ES-I3 (cell line): ENCODE measurements around the gene MYO9A.
"Not testable (repeated sequence)": the region's sequence is repeated elsewhere in the genome, so short reads cannot be mapped to it uniquely, and the experiment has no call there.

ENCODE experiments used
- H3K36me3 ChIP-seq: 2 replicates; pipeline ENCODE4 v1.6.1; 2013; ENCODE audit warnings: mild to moderate bottlenecking, low read length, control low read depth, moderate library complexity; ENCODE audit not compliant: insufficient read depth
- H3K4me1 ChIP-seq: 2 replicates; pipeline ENCODE4 v1.6.1; 2013; ENCODE audit warnings: mild to moderate bottlenecking, control low read depth, low read length; ENCODE audit not compliant: insufficient read depth
- H3K9ac ChIP-seq: 2 replicates; pipeline ENCODE4 v1.6.1; 2013; ENCODE audit warnings: low read depth, mild to moderate bottlenecking, low read length, moderate library complexity
- H3K9me3 ChIP-seq: 2 replicates; pipeline ENCODE4 v1.6.1; 2013; ENCODE audit warnings: mild to moderate bottlenecking, low read length, moderate library complexity; ENCODE audit not compliant: control insufficient read depth, insufficient read depth

Gene MYO9A

DNA sequence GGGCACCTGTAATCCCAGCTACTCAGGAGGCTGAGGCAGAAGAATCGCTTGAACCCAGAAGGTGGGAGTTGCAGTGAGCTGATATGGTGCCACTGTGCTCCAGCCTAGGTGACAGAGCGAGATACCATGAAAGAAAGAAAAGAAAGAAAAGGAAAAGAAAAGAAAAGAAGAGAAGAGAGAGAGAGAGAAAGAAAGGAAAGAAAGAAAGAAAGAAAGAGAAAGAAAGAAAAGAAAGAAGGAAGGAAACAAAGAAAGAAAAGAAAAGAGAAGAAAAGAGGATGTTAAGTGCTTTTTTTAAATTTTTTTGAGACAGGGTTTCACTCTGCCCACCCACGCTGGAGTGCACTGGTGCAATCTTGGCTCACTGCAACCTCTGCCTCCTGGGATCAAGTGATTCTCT is 103.4 kb downstream of the MYO9A start:
- not testable (repeated sequence) for H3K9me3 ChIP-seq, H3K9ac ChIP-seq, H3K36me3 ChIP-seq, H3K4me1 ChIP-seq

DNA sequence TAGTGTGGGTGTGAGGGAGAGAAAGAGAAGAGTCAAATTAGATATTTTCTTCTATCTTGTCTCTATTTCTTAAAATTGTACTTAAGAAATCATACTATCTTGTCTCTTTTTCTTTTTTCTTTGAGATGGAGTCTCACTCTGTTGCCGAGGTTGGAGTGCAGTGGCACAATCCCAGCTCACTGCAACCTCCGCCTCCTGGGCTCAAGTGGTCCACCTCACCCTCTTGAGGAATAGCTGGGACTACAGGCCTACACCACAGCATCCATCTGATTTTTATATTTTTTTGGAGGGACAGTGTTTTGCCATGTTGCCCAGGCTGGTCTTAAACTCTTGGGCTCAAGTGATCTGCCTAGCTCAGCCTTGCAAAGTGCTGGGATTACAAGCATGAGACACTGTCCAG is 104.2 kb downstream of the MYO9A start:
- no peaks in the 10 kb centered on the region for H3K36me3 ChIP-seq
- no peak overlapping the region for H3K9ac ChIP-seq
- H3K9me3 ChIP-seq: no peaks in the 10 kb centered on the region
- no peaks in the 10 kb centered on the region for H3K4me1 ChIP-seq

DNA sequence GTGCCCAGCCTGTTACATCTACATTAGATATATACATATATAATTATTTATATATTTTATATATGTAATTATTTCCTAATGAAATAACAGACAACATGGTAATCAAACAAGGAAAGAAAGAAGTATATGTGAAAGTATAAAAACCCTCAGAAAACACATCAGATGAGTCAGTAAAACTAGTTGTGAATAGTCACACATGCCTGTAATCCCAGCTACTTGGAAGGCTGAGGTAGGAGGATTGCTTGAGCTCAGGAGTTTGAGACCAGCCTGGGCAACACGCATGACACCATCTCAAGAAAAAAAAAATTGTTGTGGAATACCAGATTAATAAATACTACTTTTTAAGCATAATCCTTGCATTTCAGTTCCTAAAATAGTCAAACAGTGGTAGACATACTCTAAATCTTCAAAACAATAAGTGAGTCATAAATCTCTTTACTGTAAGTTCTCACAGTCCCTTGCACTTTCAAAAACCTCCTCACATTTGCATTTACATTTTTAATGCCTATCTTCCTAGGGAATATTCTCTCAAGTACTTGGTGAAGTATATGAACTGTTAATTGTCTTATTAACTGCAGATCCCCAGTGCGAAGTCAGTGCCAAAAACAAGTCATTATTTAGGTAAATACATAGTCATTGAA is 106.5 kb downstream of the MYO9A start:
- Histone ChIP-seq H3K4me1 (no peaks in the 10 kb centered on the region), H3K36me3 (no peaks in the 10 kb centered on the region), H3K9me3 (no peaks in the 10 kb centered on the region), H3K9ac (no peak overlapping the region)

DNA sequence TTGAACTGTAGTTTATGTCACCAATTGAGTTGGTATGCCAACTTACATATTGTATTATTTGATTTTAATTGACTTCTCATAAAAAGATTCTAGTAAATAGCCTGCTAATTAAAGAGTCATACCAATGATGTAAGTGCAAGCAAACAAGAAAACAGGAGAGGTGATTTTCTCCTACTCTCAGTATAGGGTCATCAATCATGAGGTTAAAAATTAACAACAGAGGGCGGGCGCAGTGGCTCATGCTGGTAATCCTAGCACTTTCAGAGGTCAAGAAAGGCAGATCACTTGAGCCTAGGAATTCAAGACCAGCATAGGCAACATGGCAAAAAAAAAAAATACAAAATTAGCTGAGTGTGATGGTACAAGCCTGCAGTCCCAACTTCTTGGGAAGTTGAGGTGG is 108.7 kb downstream of the MYO9A start:
- Histone ChIP-seq H3K4me1 (no peaks in the 10 kb centered on the region), H3K9me3 (no peaks in the 10 kb centered on the region), H3K9ac (no peak overlapping the region), H3K36me3 (no peaks in the 10 kb centered on the region)

DNA sequence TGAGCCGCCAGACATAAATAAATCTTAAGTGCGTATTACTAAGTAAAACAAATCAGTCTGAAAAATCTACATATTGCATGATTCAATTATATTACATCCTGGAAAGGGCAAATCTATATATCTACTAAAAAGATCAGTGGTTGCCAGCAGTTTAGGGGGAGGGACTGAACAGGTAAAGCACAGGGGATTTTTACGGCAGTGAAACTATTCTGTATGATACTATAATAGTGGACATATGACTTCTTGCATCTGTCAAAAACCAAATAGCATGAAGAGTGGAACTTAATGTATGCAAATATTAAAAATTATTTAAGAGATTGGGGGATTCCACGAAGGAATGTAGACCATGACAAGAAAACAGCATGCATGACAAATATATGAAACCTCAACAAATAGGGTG is 111.6 kb downstream of the MYO9A start:
- H3K9me3 ChIP-seq: no peaks in the 10 kb centered on the region; the same call in 1 of the 2 replicates
- H3K4me1 ChIP-seq: no peaks in the 10 kb centered on the region
- H3K9ac ChIP-seq: no peak overlapping the region
- no peaks in the 10 kb centered on the region for H3K36me3 ChIP-seq

DNA sequence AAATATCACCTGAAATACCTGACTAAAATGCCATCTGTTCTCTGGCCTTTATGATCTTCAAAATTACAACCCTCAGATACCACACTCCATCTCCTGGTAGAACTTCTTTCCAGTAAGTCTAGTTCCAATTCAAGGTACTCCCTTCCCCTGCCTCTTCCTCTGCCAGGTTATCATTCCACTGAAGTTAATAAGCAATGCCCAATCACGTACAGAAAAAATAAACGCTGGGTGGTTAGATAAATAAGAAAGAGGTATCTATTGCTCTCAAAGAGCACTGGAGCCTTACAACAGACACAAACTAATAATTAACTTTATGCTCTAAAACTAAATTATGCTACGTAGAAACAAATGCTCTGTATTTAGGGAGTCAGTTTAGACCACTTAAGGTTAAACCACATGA is 112.5 kb downstream of the MYO9A start:
- H3K9ac ChIP-seq: no peak overlapping the region
- no peaks in the 10 kb centered on the region for H3K4me1 ChIP-seq
- no peaks in the 10 kb centered on the region for H3K36me3 ChIP-seq
- no peaks in the 10 kb centered on the region; the same call in 1 of the 2 replicates for H3K9me3 ChIP-seq

DNA sequence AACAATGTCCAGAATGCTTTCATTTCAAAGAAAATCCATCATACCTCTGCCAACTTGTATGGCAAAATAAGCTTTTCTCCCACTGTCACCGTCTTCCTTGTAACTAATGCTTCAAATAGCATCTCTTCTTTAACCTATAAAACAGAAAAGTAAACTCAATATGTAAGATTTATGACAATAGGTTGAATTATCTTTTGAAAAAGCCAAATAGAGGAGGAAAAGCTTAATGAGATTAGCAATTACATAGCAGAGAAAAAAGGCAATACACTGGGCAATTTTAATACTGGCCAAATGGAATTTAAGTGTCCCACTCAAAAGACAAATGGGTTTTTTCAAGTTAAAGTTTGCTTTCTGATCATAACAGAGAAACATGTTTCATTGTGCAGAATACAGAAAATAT is 118.1 kb downstream of the MYO9A start:
- no peaks in the 10 kb centered on the region for H3K4me1 ChIP-seq
- H3K9me3 ChIP-seq: no peaks in the 10 kb centered on the region; the same call in 1 of the 2 replicates
- no peaks in the 10 kb centered on the region for H3K36me3 ChIP-seq
- H3K9ac ChIP-seq: no peak overlapping the region

DNA sequence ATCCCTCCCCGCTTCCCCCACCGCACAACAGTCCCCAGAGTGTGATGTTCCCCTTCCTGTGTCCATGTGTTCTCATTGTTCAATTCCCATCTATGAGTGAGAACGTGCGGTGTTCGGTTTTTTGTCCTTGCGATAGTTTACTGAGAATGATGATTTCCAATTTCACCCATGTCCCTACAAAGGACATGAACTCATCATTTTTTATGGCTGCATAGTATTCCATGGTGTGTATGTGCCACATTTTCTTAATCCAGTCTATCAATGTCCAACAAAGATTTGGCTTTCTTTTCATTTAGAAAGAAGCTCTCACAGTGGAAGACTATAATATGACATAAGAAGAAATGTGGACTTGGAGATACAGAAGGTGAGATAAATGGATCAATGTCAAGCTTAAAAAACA is 119.2 kb downstream of the MYO9A start:
- not testable (repeated sequence) for H3K9me3 ChIP-seq, H3K9ac ChIP-seq, H3K4me1 ChIP-seq, H3K36me3 ChIP-seq

DNA sequence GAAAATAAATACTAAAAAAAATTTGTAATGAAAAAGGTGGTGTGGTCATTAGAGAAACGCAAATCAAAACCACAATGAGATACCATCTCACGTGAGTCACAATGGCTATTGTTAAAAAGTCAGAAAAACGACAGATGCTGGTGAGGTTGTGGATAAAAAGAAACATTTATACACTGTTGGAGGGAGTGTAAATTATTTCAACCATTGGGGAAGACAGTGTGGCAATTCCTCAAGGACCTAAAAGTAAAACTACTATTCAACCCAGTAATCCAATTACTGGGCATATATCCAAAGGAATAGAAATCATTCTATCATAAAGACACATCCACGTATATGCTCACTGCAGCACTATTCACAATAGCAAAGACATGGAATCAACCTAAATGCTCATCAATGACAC is 120.3 kb downstream of the MYO9A start:
- Histone ChIP-seq H3K9ac (no peak overlapping the region), H3K36me3 (no peaks in the 10 kb centered on the region), H3K9me3 (no peaks in the 10 kb centered on the region; the same call in 1 of the 2 replicates), H3K4me1 (no peaks in the 10 kb centered on the region)

DNA sequence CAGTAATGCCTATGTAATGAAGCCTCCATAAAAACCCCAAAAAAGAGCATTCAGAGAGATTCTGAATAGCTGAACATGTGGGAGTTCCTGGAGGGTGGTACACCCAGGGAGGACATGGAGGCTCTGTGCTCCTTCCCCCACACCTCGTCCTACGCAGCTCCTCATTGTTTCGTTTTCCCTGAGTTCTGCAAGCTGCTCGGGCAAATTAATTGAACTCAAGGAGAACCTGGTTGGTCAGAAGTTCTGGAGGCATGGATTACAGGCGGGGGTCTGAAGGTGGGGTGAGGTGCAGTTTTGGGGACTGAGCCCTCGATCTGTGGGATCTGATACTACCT is 142.2 kb downstream of the MYO9A start:
- H3K9ac ChIP-seq: no peak overlapping the region
- H3K36me3 ChIP-seq: no peaks in the 10 kb centered on the region
- H3K9me3 ChIP-seq: no peaks in the 10 kb centered on the region
- no peaks in the 10 kb centered on the region for H3K4me1 ChIP-seq

DNA sequence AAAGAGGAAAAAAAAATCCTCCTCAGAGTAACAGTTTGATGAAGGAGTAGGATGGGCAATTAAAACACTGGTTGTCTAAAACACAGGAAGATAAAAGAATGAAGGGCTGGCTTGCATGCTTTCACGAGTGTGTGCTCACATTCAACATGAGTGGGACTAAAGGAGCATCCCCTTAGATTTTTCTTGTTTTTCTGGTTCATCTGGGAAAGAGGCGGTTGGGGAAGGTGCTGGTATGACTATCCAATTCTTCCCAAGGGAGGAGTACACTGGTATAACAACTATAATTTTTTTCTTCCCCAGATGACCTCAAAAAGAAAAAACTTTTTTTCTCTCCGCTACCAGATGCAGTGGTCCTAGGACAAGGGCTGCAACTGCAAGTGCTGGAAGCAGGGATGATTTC is 143.7 kb downstream of the MYO9A start:
- no peak overlapping the region for H3K9ac ChIP-seq
- H3K36me3 ChIP-seq: no peaks in the 10 kb centered on the region
- no peaks in the 10 kb centered on the region for H3K9me3 ChIP-seq
- 0 out of 2 replicates have a peak, but pooled peaks cover 3% of the 10 kb centered on the region for H3K4me1 ChIP-seq

DNA sequence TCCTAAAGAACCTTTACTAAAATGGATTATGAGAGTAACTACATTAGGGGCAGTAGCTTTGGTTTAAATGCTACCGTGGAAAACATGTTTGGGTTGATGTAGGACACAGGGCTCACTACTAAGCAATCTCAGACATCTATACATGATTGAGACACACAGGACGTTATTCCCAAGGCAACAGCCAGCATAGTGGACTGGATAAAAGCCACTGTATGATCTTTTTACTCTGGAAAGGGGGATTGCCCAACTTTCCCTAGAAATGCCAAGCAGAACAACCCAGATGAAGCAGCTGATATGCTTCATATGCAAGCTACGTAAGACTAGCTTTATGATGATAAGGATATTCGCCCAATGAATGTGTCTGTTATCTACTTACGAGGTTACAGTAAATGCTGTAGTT is 144.6 kb downstream of the MYO9A start:
- H3K4me1 ChIP-seq: 0 out of 2 replicates have a peak, but pooled peaks cover 3% of the 10 kb centered on the region
- H3K9me3 ChIP-seq: no peaks in the 10 kb centered on the region
- no peaks in the 10 kb centered on the region for H3K36me3 ChIP-seq
- H3K9ac ChIP-seq: no peak overlapping the region

DNA sequence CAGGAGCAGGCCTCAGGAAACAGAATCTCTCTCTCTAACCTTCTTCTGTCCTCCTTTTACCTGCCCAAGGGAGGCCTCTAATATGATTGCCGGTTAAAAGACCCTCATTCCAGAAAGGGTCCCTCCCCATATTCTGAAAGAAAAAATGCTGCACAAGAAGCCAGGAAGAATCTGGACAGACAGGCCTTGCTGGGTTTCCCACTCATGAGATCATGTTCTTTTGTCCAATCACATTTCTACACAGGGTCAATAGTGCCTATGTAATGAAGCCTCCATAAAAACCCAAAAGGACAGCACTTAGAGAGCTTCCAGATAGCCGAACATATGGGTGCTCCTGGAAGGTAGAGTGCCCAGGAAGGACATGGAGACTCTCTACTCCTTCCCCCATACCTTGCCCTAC is 146.0 kb downstream of the MYO9A start:
- Histone ChIP-seq H3K9ac (no peak overlapping the region), H3K36me3 (no peaks in the 10 kb centered on the region), H3K4me1 (0 out of 2 replicates have a peak, but pooled peaks cover 3% of the 10 kb centered on the region), H3K9me3 (no peaks in the 10 kb centered on the region)

DNA sequence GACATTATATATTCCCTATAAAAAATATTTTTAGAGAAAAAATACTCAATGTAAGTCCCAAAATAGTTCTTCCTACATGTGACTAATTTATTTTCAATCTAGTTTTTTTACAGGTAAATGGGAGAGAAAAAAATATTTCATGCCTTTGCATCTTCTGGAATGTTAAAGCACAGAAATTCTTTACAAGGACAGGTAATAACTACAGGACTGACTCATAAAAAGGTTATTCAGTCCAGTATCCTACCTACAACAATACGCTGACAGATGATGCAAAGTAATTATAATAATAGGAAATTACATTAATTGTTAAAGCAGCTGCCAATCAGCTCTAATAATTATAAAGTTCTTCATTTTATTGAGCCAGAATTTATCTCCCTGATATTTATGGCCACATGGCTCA is 147.5 kb downstream of the MYO9A start:
- Histone ChIP-seq H3K4me1 (0 out of 2 replicates have a peak, but pooled peaks cover 3% of the 10 kb centered on the region), H3K36me3 (no peaks in the 10 kb centered on the region), H3K9me3 (no peaks in the 10 kb centered on the region), H3K9ac (no peak overlapping the region)

DNA sequence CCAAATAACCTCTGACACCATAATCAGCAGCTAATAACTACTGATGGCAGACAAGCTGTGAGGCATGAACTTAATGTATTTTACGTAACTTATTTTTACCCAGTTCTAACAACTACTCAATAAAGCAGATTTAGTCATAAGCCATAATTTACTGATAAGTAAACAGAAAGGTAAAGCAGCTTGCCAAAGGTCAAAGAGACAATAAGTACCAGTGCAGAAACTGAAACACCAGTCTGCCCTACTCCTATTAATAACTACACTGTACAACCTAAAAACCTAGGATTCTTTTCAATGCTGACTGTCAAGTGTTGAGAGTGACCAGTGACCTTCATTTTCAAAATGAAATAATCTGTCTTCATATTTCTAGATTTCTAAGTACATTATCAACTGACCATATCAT is 155.4 kb downstream of the MYO9A start:
- Histone ChIP-seq H3K4me1 (no peaks in the 10 kb centered on the region), H3K9ac (no peak overlapping the region), H3K9me3 (no peaks in the 10 kb centered on the region), H3K36me3 (no peaks in the 10 kb centered on the region)

DNA sequence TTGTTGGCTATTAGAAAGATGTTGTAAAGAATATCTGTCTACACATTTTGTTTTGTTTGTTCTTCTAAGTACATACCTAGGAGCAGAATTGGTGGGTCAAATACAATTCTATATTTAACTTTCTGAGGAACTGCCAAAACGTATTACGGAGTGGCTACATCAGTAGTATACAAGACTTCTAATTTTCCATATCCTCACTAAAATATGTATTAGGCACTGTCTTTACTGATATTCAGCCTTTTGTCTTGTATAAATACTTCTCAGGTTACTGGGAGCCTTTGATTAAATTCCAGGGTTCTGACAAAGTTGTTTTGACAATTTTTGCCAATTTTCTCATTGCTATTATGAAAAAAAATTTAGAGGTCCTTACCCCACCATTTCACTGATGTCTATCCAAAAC is 160.9 kb downstream of the MYO9A start:
- Histone ChIP-seq H3K36me3 (no peaks in the 10 kb centered on the region), H3K9me3 (no peaks in the 10 kb centered on the region), H3K4me1 (no peaks in the 10 kb centered on the region), H3K9ac (no peak overlapping the region)
